K562 (cell line): Measurements from ENCODE around the gene C11orf98. TPM values are rescaled to one million over a fixed set of nuclear protein-coding genes. Genes with fewer than 3 reads are reported as not detected.

Source experiments
- BRCA1 ChIP-seq, 2 experiments: fragments of 450-650 bp in 1 of 2; sonication (generic) in 1 of 2; formaldehyde crosslinking in 1 of 2; IDR thresholded peaks; 2 replicates each; pipeline versions ENCODE4 v1.5.0 to v1.6.1; 2017 to 2020; ENCODE audit warnings: mild to moderate bottlenecking in 1 of 2, missing genetic modification reagents in 1 of 2
- CBX8 ChIP-seq: fragments of 200-600 bp; sonication (generic); IDR thresholded peaks from 2 replicates; pipeline ENCODE4 v1.6.1; 2012; ENCODE audit warnings: borderline replicate concordance, mixed run types, low read depth, mild to moderate bottlenecking, moderate library complexity, mixed read lengths, low read length, control low read depth, inconsistent platforms; ENCODE audit not compliant: poor library complexity, severe bottlenecking; ENCODE audit errors: extremely low read depth
- CEBPG ChIP-seq, 3 experiments: fragments of 200-800 bp in 1 of 3; sonication (Bioruptor generic) in 1 of 3; sonication (generic) in 1 of 3; formaldehyde crosslinking in 1 of 3; IDR thresholded peaks in 2 of 3; conservative IDR thresholded peaks in 1 of 3; 2 replicates each; pipeline versions ENCODE4 v1.6.1 to v1.8.0; 2016 to 2022; ENCODE audit warnings: missing compliant biosample characterization in 2 of 3, missing genetic modification characterization in 2 of 3, mild to moderate bottlenecking in 1 of 3, missing genetic modification reagents in 1 of 3
- EP400 ChIP-seq: fragments of 450-650 bp; IDR thresholded peaks from 2 replicates; pipeline ENCODE4 v1.6.1; 2017; ENCODE audit warnings: antibody characterized with exemption, mild to moderate bottlenecking, moderate library complexity
- HBP1 ChIP-seq: fragments of 450-650 bp; formaldehyde crosslinking; IDR thresholded peaks from 2 replicates; pipeline ENCODE4 v1.4.0; 2022; ENCODE audit warnings: missing genetic modification characterization
- IRF2 ChIP-seq: sonication (generic); formaldehyde crosslinking; IDR thresholded peaks from 2 replicates; pipeline ENCODE4 v1.8.1; 2022; ENCODE audit warnings: mild to moderate bottlenecking, missing genetic modification reagents
- KLF16 ChIP-seq: IDR thresholded peaks from 2 replicates; pipeline ENCODE4 v1.6.1; 2016; ENCODE audit warnings: antibody characterized with exemption
- MAFF ChIP-seq: IDR thresholded peaks from 2 replicates; pipeline ENCODE4 v1.6.1; 2012; ENCODE audit warnings: low read length, improper control_type of control experiment
- NFATC3 ChIP-seq: fragments of 450-650 bp; IDR thresholded peaks from 2 replicates; pipeline ENCODE4 v1.6.1; 2017; ENCODE audit warnings: mild to moderate bottlenecking
- NR2C2 ChIP-seq, 2 experiments: fragments of 200-800 bp in 1 of 2; sonication (Bioruptor generic) in 1 of 2; sonication (generic) in 1 of 2; formaldehyde crosslinking in 1 of 2; IDR thresholded peaks; 2 replicates each; pipeline versions ENCODE4 v1.6.1 to v1.8.0; 2016 to 2022; ENCODE audit warnings: mild to moderate bottlenecking in 1 of 2, missing compliant biosample characterization in 1 of 2, missing genetic modification characterization in 1 of 2, missing genetic modification reagents in 1 of 2
- RBM17 ChIP-seq: fragments of 200-400 bp; formaldehyde crosslinking; IDR thresholded peaks from 2 replicates; pipeline ENCODE4 v1.6.1; 2017; ENCODE audit warnings: low read depth, mild to moderate bottlenecking, low read length, borderline replicate concordance
- RFX7 ChIP-seq: fragments of 250-450 bp; sonication (Bioruptor Pico); IDR thresholded peaks from 2 replicates; pipeline ENCODE4 v1.5.1; 2021; ENCODE audit warnings: mild to moderate bottlenecking
- SRSF7 ChIP-seq: fragments of 200-400 bp; formaldehyde crosslinking; optimal IDR thresholded peaks from 2 replicates; pipeline ENCODE3; 2017; ENCODE audit warnings: mild to moderate bottlenecking, low read depth, low read length
- SUPT5H ChIP-seq: fragments of 450-650 bp; IDR thresholded peaks from 2 replicates; pipeline ENCODE4 v1.6.1; 2016
- TCF3 ChIP-seq: sonication (generic); formaldehyde crosslinking; IDR thresholded peaks from 2 replicates; pipeline ENCODE4 v1.4.0; 2020; ENCODE audit warnings: mild to moderate bottlenecking, missing genetic modification reagents
- THRAP3 ChIP-seq: fragments of 450-650 bp; IDR thresholded peaks from 2 replicates; pipeline ENCODE4 v1.6.1; 2016; ENCODE audit warnings: mild to moderate bottlenecking, inconsistent platforms, borderline replicate concordance
- TSHZ1 ChIP-seq: fragments of 250-450 bp; sonication (Bioruptor Pico); IDR thresholded peaks from 2 replicates; pipeline ENCODE4 v1.4.0; 2020; ENCODE audit warnings: mild to moderate bottlenecking, moderate library complexity
- WHSC1 ChIP-seq: IDR thresholded peaks from one replicate; pipeline ENCODE4 v1.6.1; 2012; ENCODE audit warnings: low read length, control low read depth, inconsistent platforms
- ZBTB12 ChIP-seq: fragments of 250-450 bp; sonication (Bioruptor Pico); IDR thresholded peaks from 2 replicates; pipeline ENCODE4 v1.4.0; 2020
- ZBTB7A ChIP-seq: IDR thresholded peaks from 2 replicates; pipeline ENCODE4 v1.6.1; 2011; ENCODE audit warnings: low read depth, mild to moderate bottlenecking, low read length, moderate library complexity, borderline replicate concordance; ENCODE audit not compliant: control insufficient read depth
- ZNF644 ChIP-seq: fragments of 200-800 bp; sonication (Bioruptor generic); IDR thresholded peaks from 2 replicates; pipeline ENCODE4 v1.6.1; 2016; ENCODE audit warnings: low read depth, missing genetic modification characterization, missing compliant biosample characterization
- polyA plus RNA-seq, 8 experiments: library from polyadenylated mRNA; depleted of rRNA in 4 of 8; stranded (reverse) in 5 of 8; unstranded in 3 of 8; fragments of >200 nt; fragmentation: Nextera tagmentation in 2 of 8; fragmentation: Illumina TruSeq in 1 of 8; extraction: Ambion mirVana in 2 of 8; extraction: Trizol in 1 of 8; gene quantifications; 2 replicates each; pipeline versions ENCODE4 v1.2.1 to v1.2.3, GENCODE V29; 2011 to 2014; ENCODE audit warnings: inconsistent platforms in 1 of 8, missing spikeins in 1 of 8
- total RNA-seq, 7 experiments: library from RNA; depleted of rRNA in 6 of 7; stranded (reverse); fragments of >200 nt in 6 of 7; fragmentation: Illumina TruSeq in 2 of 7; extraction: Trizol in 2 of 7; gene quantifications; 2 replicates each; pipeline versions ENCODE4 v1.2.1 to v1.2.3, GENCODE V29; 2011 to 2021; ENCODE audit warnings: low replicate concordance in 1 of 7

C11orf98 gene
- total and polyA plus RNA-seq, 9 of the 15 experiments (the other 6 are each of a cell fraction or from before 2014, with no cell fraction given): 103 to 352 (median 218) TPM

GRCh38 chr11:62671608-62672389 is 6.8 kb upstream of the C11orf98 start, which contains the start of the genes LBHD1 and UQCC3 (continued):
- no peak for TF ChIP-seq CBX8
- no peak for TF ChIP-seq MAFF
- TF ChIP-seq ZBTB7A: no peak
- no peak for TF ChIP-seq WHSC1
- TF ChIP-seq CEBPG (CRISPR knock-in tag; IDR thresholded peaks at IDR 0.05): peak; percentile 24; the same call in 1 of the 2 replicates
- TF ChIP-seq CEBPG (tag; conservative IDR thresholded peaks at IDR 0.05 in 1 of 2, IDR thresholded peaks at IDR 0.05 in 1 of 2): no peak
- TF ChIP-seq KLF16: no peak
- no peak; the same call in 1 of the 2 replicates for TF ChIP-seq NR2C2 (CRISPR knock-in tag; IDR thresholded peaks at IDR 0.05)
- peak; percentile 93 for TF ChIP-seq NR2C2 (tag; IDR thresholded peaks at IDR 0.05)
- TF ChIP-seq SUPT5H: peak; percentile 89; the same call in 1 of the 2 replicates
- TF ChIP-seq ZBTB12: no peak
- no peak for TF ChIP-seq TSHZ1 (CRISPR knock-in tag)
- TF ChIP-seq HBP1 (CRISPR knock-in tag): no peak
- no peak for TF ChIP-seq SRSF7
- peak; percentile 90 for TF ChIP-seq EP400
- TF ChIP-seq RFX7 (CRISPR knock-in tag): no peak
- TF ChIP-seq THRAP3: no peak
- 0 out of 2 replicates have a peak, but pooled peaks have one; percentile 5 for TF ChIP-seq TCF3 (CRISPR knock-in tag)
- no peak for TF ChIP-seq RBM17
- TF ChIP-seq ZNF644 (tag): 0 out of 2 replicates have a peak, but pooled peaks have one; percentile 44
- no peak for TF ChIP-seq BRCA1 (IDR thresholded peaks at IDR 0.05)
- no peak for TF ChIP-seq BRCA1 (CRISPR knock-in tag; IDR thresholded peaks at IDR 0.05)
- no peak for TF ChIP-seq NFATC3
- TF ChIP-seq IRF2: no peak
